Calu3 (cell line): ENCODE results near the gene POLR3B. TPM values are rescaled to one million over a fixed set of nuclear protein-coding genes. Genes with fewer than 3 reads are reported as not detected.
"Not testable (repeated sequence)": the region's sequence is repeated elsewhere in the genome, so short reads cannot be mapped to it uniquely, and the experiment has no call there.

ENCODE experiments used
- BruUV-seq: library from RNA; stranded (reverse); fragments of 400-500 nt; replicated peaks from 2 replicates; lab custom pipeline; 2021; lab: Mats Ljungman, UMichigan
- CTCF ChIA-PET: fragments of 300-600 bp; sonication (Branson Sonifier 250); formaldehyde crosslinking; loops from one replicate; lab custom pipeline; 2022; ENCODE audit warnings: antibody characterized with exemption; lab: Charles Lee
- DNase-seq: peaks from one replicate; pipeline ENCODE4 v3.0.0; 2022
- H3K27ac Mint-ChIP-seq: one replicate; pipeline ENCODE4 v1.8.0; 2022; ENCODE audit warnings: mixed read lengths; ENCODE audit not compliant: unreplicated experiment
- H3K27me3 Mint-ChIP-seq: one replicate; pipeline ENCODE4 v1.8.0; 2022; ENCODE audit warnings: mixed read lengths; ENCODE audit not compliant: unreplicated experiment
- H3K36me3 Mint-ChIP-seq: one replicate; pipeline ENCODE4 v1.8.0; 2022; ENCODE audit warnings: mild to moderate bottlenecking, moderate library complexity, mixed read lengths; ENCODE audit not compliant: insufficient read depth, unreplicated experiment
- H3K4me1 Mint-ChIP-seq: one replicate; pipeline ENCODE4 v1.8.0; 2022; ENCODE audit warnings: mild to moderate bottlenecking, low read depth, mixed read lengths; ENCODE audit not compliant: unreplicated experiment
- H3K4me3 Mint-ChIP-seq: one replicate; pipeline ENCODE4 v1.8.0; 2022; ENCODE audit warnings: mild to moderate bottlenecking, low read depth, moderate library complexity, mixed read lengths; ENCODE audit not compliant: unreplicated experiment
- H3K9me3 Mint-ChIP-seq: one replicate; pipeline ENCODE4 v1.8.0; 2022; ENCODE audit warnings: low read depth, mixed read lengths; ENCODE audit not compliant: unreplicated experiment
- intact Hi-C: fragments of 100-400 bp; cut with micrococcal nuclease; formaldehyde crosslinking; loops from one replicate; pipeline ENCODE4 v1.10.0; 2022; ENCODE audit not compliant: unreplicated experiment
- total RNA-seq: library from RNA; stranded (reverse); gene quantifications from 2 replicates; pipeline ENCODE4 v1.2.3, GENCODE V29; 2022
- TF ChIP-seq, protein P1 (sequence below): fragments of 200-600 bp; IDR thresholded peaks from one replicate; pipeline ENCODE4 v1.8.0; 2022; ENCODE audit warnings: antibody characterized with exemption; ENCODE audit not compliant: unreplicated experiment

The POLR3B gene
- total RNA-seq, 1 experiment from 2014 or later = 13.6 TPM

DNA sequence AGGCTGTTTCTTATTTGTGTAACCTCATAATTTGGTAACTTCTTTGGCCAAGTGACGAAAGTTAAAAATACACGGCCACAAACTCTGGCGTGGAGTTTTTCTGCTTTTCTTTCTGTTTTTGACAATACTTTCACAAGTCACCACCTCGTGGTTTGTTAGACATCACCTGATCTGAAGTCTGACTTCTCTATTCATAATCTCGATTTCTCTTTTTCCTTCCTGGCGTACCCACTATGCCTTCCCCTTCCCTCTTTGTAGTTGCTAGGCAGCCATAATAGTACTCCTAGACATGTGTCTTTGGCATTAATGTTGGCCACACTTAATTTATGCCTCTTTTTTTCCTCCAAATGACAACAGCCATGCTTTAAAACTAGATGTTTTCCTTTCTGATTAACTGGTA, 97.6 kb downstream of the POLR3B start:
- CTCF ChIA-PET = no interaction called here
- Mint-ChIP-seq H3K27me3 (no peaks in the 10 kb centered on the region), H3K27ac (no peak overlapping the region), H3K4me1 (peaks cover 15% of the 10 kb centered on the region), H3K36me3 (no peaks in the 10 kb centered on the region), H3K9me3 (no peaks in the 10 kb centered on the region), H3K4me3 (no peak overlapping the region)
- intact Hi-C loops = no loop called here
- TF ChIP-seq, protein P1, sequence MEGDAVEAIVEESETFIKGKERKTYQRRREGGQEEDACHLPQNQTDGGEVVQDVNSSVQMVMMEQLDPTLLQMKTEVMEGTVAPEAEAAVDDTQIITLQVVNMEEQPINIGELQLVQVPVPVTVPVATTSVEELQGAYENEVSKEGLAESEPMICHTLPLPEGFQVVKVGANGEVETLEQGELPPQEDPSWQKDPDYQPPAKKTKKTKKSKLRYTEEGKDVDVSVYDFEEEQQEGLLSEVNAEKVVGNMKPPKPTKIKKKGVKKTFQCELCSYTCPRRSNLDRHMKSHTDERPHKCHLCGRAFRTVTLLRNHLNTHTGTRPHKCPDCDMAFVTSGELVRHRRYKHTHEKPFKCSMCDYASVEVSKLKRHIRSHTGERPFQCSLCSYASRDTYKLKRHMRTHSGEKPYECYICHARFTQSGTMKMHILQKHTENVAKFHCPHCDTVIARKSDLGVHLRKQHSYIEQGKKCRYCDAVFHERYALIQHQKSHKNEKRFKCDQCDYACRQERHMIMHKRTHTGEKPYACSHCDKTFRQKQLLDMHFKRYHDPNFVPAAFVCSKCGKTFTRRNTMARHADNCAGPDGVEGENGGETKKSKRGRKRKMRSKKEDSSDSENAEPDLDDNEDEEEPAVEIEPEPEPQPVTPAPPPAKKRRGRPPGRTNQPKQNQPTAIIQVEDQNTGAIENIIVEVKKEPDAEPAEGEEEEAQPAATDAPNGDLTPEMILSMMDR = no peak
- DNase-seq = no peak
- BruUV-seq = no TSS peak

DNA sequence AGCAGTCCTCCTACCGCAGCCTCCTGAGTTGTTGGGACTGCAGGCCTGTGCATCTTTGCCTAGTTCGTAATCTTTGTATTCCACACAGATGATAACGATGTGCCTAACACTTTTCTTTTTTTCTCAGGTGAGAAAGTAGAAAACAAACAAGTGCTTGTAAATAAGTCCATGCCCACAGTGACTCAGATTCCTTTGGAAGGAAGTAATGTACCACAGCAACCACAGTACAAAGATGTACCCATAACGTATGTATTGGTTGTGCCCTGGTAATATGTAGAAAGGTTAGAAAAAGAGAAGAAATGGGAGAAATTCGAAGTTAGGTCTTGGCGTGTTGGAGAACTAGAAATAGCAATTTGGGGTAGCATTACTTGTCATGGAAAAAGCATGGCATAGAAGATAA, 101.6 kb downstream of the POLR3B start:
- no TSS peak for BruUV-seq
- Mint-ChIP-seq H3K27ac (no peak overlapping the region), H3K4me3 (no peak overlapping the region), H3K36me3 (no peaks in the 10 kb centered on the region), H3K4me1 (peaks cover 2% of the 10 kb centered on the region), H3K9me3 (no peaks in the 10 kb centered on the region), H3K27me3 (no peaks in the 10 kb centered on the region)
- DNase-seq = no peak
- CTCF ChIA-PET = no interaction called here
- intact Hi-C loops = no loop called here
- TF ChIP-seq, protein P1 = no peak

DNA sequence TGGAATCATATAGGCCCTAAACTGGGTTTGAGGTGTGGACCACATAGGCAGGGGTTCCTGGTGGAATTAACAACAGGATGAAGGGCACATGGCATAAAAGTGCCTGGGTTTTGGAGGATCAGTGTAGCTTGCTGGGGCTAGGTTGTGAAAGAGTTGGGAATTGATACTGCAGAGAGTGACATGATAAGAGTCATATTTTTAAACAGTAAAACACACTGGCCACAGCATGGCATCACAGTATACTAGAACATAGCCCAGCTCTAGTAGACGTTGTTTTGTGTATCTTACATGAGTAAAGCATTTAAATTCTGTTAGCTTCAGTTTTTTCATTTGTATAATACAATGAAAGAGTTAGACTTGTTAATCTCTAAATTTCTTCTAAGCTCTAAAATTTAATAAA, 102.0 kb downstream of the POLR3B start:
- intact Hi-C loops = no loop called here
- no TSS peak for BruUV-seq
- TF ChIP-seq, protein P1 = no peak
- CTCF ChIA-PET = no interaction called here
- Mint-ChIP-seq H3K9me3 (no peaks in the 10 kb centered on the region), H3K4me3 (no peak overlapping the region), H3K27ac (no peak overlapping the region), H3K27me3 (no peaks in the 10 kb centered on the region), H3K36me3 (no peaks in the 10 kb centered on the region), H3K4me1 (no peaks in the 10 kb centered on the region)
- no peak for DNase-seq

DNA sequence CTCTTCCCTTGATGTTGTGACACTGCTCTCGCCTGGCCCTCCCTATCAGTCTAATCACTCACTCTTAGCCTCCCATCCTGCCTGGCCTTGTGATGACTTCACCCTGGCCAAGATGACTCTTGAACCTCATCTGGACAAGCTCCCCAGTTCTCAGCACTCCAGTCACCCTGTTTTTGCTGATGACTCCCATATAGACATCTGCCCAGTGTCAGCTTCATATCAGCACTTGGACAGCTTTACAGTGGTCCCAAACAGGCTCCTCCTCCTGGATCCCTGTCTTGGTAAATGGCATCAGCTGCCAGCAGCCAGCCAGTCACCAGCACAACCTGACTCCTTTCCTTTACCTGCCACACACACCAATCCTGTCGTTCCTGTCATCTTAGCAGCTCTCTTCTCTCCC, 104.2 kb downstream of the POLR3B start:
- TF ChIP-seq, protein P1 = no peak
- Mint-ChIP-seq H3K36me3 (no peaks in the 10 kb centered on the region), H3K4me1 (no peaks in the 10 kb centered on the region), H3K4me3 (no peak overlapping the region), H3K27me3 (no peaks in the 10 kb centered on the region), H3K27ac (no peak overlapping the region), H3K9me3 (no peaks in the 10 kb centered on the region)
- DNase-seq = no peak
- intact Hi-C loops = no loop called here
- BruUV-seq = no TSS peak
- CTCF ChIA-PET = no interaction called here

DNA sequence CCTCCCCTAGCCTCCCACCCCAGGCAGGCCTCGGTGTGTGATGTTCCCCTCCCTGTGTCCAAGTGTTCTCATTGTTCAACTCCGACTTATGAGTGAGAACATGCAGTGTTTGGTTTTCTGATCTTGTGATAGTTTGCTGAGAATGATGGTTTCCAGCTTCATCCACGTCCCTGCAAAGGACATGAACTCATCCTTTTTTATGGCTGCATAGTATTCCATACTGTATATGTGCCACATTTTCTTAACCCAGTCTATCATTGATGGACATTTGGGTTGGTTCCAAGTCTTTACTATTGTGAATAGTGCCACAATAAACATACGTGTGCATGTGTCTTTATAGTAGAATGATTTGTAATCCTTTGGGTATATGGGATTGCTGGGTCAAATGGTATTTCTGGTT, 108.1 kb downstream of the POLR3B start:
- H3K4me1 Mint-ChIP-seq, BruUV-seq, CTCF ChIA-PET, DNase-seq, H3K4me3 Mint-ChIP-seq, H3K36me3 Mint-ChIP-seq, H3K27me3 Mint-ChIP-seq, H3K9me3 Mint-ChIP-seq, intact Hi-C loops, H3K27ac Mint-ChIP-seq: not testable (repeated sequence)

DNA sequence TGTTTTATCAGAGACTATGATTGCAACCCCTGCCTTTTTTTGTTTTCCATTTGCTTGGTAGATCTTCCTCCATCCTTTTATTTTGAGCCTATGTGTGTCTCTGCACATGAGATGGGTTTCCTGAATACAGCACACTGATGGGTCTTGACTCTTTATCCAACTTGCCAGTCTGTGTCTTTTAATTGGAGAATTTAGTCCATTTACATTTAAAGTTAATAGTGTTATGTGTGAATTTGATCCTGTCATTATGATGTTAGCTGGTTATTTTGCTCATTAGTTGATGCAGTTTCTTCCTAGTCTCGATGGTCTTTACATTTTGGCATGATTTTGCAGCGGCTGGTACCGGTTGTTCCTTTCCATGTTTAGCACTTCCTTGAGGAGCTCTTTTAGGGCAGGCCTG, 118.1 kb downstream of the POLR3B start:
- H3K4me3 Mint-ChIP-seq, DNase-seq, intact Hi-C loops, H3K4me1 Mint-ChIP-seq, H3K36me3 Mint-ChIP-seq, BruUV-seq, H3K9me3 Mint-ChIP-seq, H3K27me3 Mint-ChIP-seq, H3K27ac Mint-ChIP-seq, CTCF ChIA-PET: not testable (repeated sequence)

DNA sequence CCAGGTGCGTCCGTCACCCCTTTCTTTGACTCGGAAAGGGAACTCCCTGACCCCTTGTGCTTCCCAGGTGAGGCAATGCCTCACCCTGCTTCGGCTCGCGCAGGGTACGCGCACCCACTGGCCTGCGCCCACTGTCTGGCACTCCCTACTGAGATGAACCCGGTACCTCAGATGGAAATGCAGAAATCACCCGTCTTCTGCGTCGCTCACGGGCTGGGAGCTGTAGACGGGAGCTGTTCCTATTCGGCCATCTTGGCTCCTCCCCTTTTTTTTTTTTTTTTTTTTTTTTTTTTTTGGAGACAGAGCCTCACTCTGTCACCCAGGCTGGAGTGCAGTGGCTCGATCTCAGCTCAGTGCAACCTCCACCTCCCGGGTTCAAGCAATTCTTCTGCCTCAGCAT, 120.1 kb downstream of the POLR3B start:
- H3K4me1 Mint-ChIP-seq, intact Hi-C loops, CTCF ChIA-PET, BruUV-seq, H3K9me3 Mint-ChIP-seq, H3K27ac Mint-ChIP-seq, H3K4me3 Mint-ChIP-seq, H3K36me3 Mint-ChIP-seq, DNase-seq, H3K27me3 Mint-ChIP-seq: not testable (repeated sequence)
